Measurements from ENCODE around the gene EXOC3L1.
A peak's percentile ranks its signal among the peaks of the same experiment; 100 is the strongest.

Gene EXOC3L1, protein sequence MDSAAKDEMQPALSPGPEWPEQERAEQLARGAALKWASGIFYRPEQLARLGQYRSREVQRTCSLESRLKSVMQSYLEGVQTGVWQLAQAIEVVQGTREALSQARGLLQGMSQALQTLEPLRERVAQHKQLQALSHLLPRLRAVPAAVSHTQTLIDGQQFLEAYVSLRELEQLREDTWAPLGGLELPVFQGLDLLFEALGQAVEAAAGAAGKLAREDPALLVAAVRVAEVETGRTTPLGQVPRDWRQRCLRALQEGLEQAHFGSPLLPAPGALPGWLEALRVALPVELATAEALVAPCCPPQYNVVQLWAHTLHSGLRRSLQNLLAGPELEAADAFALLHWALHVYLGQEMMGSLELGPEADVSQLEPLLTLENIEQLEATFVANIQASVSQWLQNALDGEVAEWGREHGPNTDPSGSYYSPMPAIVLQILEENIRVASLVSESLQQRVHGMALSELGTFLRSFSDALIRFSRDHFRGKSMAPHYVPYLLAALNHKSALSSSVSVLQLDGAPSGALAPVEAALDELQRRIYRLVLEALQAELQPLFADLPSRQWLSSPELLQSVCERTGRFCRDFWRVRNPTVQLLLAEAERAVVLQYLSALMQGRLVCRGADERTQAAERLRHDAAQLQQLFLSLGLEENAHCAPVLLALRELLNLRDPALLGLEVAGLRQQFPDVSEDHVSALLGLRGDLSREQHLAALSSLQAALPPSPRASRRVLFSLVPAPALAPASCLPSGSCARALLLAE

DNA sequence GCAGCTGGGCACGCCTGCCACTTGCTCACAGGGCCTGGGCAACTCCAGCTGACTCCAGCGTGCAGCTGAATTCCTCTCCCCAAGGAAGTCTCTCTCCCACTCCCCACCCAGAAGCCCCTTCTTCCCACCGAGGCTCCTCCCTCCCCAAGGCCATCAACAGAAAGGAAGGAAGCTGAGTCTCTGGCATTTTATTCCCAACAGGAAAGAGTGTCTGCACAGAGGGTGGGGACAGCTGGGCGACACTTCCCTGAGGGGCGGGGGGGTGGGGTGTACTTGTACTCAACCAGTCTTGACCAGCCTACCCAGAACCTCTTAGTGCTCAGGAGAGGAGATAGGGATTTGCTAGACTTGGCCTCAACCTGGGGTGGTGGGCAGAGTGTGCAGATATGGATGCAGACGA lies at the start of gene EXOC3L1:
Gene EXOC3L1, minus strand, starts transcription at position 96 of the 400 bp plus-strand sequence. CDS start 460 bp downstream, outside the sequence.
- no peak for DNase-seq

DNA sequence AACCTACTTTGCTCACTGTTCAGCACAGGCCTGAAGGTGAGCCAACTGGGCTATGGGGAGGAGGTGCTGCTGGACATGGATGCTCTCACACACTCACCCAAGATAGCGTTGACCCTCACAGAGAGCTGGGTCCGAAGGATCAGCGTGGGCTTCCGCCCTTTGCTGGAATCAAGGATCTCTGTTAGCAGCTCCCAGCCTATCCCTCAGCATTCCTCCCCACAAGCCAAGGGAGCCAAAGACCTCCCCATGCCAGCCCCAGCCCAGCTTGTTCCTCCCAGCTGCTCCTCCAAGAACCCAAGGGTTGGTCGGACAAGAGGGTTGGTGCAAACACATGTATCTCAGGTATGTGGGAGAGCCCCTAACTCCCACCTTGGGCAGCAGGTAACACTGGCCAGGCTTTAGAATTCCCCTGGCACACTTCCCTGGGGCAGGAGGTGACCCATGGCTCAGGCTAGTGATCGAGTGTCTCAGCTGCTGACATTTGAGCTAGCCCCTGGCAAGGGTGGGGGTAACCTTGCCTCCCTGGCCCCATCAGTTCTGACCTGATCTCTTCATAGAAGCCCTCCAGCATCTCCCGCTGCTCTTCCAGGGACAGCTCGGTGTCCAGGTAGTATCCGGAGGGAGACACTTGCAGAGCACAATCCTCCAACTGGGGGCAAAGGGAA lies 49.0 kb upstream of the EXOC3L1 start:
- DNase-seq = no peak

DNA sequence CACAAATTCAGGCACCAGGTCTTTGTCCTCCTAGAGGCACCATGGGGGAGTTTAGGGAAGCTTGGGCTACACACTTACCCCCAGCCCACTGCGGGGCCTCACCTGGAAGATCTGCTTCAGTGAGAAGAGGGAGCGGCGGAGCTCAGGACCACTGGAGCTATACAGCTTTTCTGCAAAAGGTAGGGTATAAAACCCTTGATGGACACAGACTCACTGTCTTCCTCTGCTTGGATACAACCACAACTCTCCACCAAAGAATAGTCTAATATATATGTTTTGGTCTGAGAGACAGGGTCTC lies 48.3 kb upstream of the EXOC3L1 start:
- DNase-seq = no peak

DNA sequence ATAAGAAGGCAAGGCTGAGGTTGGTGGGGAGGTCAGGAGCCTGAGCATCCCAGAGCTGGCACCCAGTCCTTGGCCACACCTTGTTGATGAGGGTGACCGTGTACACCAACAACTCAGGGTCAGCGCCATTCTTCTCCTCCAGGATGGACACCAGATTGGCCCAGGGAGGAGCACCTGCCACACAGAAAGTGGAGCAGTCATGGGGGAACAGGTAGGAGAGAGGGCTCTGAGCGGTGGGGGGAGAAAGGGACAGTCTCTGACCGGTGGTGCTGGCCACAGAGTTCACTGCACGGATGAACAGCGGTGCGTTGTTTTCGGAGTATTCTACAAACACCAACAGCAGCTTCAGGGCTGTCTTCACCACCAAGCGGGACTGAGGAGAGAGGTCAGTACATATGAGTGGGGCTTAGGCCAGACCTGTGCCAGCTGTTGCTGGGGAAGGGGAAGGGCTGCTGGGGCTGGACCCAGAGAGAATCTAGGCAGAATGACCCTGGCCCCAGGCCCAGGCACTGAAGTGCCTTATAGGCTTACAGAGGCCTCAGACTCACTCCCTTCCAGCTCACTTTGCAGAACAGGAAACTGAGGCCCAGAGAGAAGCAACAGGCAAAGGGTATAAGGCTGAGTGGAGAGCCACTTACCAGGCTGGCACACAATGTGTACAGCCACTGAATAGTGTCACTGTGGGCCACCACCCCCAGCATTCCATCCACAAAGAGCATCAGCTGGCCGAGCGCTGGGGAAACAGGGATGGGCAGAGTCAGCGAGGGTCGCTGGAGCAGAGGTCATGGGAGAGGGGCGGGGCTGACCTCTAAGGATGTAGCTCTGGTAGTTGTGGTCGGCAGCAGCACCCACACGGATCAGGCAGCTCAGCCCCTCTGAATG lies 47.7 kb upstream of the EXOC3L1 start:
- DNase-seq = no peak

DNA sequence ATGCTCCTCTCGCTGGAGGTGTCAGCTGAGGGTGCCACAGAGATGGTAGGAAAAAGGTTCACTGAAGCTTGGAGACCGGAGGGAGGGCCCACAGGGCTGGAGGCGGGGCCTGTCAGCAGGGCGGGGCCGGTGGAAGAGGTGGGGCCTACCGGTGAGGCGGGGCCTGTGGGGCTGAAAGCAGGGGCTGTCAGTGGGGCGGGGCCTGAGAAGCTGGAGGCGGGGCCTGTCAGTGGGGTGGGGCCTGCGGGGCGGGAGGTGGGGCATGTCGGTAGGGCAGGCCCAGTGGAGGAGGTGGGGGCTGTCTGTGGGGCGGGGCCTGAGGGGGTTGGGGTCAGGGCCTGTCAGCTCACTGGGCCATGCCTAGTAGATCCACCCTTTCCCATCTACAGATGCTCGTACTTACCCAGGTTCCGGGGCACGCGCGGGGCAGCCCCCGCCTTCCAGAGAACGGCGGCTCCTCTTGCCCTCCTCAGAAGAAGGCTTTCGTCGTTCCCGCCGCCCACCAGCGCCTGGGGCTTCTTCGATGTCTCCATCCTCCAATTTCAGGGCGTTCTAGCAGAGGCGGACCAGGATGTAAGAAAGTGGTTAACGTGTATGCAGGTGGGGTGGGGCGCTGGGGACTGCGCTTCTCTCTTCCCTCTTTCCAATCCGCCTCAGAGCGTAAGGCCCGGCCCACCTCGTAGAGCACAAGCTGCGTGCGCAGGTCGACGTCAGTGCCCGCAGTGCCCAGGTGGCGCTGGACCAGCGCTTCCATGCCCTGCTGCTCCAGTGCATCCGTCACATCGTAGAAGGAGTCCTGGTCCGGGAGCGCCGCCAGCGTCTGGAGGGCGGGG lies 46.8 kb upstream of the EXOC3L1 start:
- DNase-seq = peak; percentile 26 to 75 (median 57)

DNA sequence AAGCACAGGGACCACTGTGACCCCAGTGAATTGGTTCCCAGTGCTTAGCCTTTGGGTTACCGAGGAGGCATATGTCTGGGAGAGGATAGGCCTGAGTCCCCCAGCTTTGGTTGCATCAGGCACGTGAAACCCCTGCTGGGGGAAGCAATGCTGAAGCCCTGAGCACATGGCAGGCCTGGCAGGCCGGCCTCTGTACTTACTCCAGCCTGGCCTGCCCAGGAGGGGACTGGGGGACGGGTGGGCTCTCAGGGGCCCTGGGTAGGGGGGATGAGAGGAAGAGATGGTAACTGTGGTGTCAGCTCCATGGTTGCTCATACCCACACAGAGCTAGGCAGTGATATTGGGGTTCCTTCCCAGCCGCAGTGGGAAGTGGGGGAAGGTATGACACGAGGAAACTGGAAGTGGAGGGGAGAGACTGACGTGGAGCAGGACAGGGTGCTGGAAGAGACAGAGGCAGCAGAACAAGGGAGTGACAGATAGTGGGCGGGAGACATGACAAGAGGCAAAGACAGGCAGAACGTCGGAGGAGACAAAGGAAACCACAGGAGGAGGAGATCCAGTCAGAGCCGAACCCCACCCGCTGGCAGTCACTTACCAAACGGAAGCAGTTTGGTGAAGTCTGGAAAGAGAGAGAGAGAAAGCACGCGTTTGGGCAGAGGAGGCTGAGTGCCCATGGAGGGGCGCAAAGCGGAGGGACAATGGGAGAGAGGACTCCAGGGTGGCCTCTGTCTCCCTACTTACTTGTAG lies 46.1 kb upstream of the EXOC3L1 start:
- peak in 4 of 6 experiments; percentile 7 to 62 (median 34) for DNase-seq

DNA sequence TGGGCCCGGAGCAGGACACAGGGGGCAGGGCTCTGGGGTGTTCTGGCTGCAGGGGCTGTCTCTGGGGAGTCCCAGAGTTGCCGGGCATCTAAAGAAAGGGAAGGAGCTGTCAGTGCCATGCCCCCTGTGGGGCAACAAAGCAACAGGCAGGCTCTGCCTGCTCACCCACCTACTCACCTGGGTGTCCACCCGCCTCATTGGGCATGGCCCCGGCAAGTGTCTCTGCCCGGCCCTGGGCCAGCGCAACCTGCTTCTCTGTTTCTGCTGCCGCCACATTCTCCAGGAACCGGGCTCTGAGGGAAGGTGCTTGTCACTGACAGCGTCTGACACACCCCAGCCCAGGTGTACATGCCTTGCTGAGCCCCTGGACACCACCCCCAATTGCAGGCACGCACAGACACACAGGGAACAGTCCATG lies 44.3 kb upstream of the EXOC3L1 start:
- no peak for DNase-seq

DNA sequence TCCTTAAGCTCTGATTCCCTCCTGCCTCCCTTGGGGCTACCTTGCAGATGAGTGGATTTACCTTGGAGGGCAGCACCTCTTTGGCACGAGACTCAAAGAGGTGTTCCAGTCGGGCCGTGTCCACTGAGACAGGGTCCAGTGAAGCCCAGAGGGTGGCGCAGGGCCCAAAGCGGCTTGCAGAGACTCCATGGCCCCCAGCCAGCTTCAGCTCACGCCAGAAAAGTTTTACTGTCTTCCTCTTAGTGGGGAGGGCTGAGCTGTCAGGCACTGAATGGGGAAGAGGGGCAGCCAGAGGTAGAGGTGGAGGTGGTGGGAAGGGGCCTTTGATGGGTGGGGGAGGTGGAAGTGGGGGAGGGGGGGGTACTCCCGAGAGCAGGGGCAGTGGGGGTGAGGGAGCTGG lies 43.7 kb upstream of the EXOC3L1 start:
- no peak for DNase-seq

DNA sequence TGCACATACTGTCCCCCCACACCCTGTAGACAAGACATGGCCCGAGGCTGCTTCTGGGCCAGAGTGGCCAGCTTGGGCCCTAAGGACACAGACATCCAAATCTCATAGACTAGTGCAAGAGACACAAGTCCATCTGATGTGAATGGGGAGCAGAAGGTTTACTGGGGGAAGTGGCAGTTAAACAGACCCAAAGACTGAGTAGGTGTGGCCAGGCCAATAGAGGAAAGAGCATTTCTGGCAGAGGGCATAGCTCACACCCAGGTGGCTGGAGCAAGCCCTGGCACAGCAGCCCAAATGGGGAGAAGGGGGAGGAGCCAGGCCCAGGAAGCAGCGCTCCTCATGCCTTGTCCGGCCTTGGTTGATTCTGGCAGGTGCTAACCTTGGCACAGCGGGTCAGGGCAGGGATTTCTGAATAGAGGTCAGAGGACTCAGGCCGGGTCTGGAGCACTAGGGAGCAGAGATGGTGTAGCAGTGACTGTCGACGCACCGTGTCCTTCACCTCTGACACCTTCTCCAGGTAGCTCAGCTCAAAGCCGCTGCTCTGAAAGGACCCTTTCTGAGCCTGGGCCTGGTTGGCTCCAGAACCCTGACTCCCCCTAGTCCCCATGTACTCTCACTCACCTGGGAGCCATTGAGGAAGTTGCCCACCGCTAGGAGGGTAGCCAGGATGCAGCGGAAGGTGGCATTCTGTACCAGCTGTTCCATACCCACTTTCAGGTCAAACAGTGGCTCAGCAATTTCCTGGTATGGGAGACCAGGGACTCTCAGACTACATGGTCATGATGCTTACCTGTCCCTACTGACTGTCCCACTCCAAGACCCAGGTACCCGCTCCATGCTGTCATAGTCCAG lies 41.1 kb upstream of the EXOC3L1 start:
- DNase-seq = no peak

DNA sequence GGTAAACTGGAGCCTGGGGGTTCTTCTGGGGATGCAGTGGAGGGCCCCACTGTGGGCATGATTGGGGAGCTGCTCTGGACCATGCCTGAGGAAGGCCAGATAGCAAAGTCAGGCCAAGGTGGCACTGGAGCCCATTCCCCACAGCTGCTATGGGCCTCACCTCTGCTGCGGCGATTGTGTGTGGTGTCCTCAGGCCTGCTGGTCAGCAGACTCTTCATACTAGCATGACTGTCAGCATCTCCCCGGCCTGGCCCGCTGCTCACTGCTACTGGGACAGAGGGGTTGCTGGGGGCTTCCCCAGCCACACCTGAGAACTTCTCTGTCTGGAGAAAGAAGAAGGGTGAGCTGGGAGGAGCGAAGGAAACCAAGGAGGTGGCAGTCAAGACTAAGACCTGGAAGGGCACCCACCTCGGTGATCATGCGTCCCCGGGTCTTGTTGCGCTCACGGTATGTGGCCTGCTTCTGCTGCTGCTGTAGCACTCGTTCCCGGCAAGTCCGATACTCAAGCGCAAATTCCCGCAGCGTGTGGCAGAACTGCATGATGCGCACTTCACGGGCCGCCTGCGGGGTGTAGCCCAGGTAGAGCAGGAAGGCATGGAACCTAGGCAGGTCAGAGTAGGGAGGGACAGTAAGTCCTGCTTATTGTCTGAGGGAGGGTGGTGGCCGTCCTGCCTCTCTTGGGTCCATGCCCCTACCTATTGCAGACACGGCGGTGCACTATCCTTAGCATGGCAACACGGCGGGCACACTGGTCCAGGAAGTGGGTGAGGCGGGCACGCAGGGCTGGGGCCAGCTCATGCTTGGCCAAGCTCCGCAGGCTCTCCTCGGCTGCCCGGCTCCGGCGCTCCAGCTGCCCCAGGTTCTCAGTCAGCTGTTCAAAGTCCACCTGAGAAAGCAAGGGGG lies 40.2 kb upstream of the EXOC3L1 start:
- no peak for DNase-seq

DNA sequence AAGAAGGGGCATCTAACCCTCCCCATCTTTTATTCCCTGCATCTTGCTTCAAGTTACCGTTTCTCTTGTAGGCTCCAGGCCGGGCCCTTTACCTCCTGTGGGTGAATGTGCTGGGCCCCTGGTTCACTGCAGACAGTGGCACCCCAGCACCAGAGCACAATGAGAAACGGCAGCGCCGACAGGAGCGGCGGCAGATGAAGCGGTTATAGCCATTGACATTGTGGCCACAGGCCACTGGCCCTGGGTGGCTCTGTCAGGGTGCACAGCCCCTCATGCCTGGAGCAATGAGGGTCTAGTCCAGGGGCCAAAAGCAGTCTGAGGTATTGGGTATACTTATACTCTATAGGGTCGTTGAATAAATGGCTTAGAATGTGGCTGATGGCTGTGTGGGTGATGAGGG lies 39.0 kb upstream of the EXOC3L1 start:
- no peak for DNase-seq

DNA sequence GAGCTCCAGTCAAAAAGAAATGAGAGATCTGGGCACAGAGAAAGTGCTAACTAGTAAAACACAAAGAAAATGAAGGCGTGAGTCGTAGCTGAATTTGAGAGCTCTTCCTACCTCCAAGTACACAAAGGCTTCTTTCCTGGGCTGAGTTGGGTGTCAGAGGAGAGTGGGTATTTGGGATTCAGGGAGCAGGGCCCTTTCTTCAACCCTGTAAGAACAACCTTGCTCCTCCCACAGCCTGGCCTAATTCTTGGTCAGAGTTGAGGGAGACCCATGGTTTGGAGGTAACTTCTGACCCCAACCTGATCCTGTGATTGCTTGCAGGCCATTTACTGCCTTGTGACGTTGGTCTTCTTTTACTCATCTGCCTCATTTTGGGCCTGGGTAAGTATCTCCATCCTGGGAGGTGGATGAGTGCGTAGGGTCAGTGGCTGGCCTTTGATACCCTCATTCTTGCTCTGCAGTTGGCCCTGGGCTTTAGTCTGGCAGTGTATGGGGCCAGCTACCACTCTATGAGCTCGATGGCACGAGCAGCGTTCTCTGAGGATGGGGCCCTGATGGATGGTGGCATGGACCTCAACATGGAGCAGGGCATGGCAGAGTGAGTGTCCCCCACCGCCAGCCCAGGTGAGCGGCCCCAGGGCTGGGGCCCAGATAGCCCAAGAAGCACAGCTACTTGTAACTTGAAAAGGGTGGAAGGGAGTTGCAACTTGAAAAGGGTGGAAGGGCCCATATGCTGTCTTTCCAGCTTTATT lies 38.3 kb upstream of the EXOC3L1 start:
- no peak for DNase-seq

DNA sequence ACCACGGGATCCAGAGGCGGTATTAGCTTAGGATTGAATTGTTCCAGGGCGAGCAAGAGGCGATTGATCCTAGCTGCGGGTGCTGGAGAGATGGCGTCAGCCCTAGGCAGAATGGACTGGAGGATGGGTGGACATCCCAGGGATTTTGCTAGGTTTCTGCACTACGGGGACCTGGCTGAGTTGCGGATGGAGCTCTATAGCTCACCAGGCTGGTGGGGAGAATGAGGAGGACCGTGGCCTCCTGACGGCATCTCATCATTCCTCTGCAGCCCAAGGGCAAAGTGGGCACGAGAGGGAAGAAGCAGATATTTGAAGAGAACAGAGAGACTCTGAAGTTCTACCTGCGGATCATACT lies 37.6 kb upstream of the EXOC3L1 start:
- no peak for DNase-seq

DNA sequence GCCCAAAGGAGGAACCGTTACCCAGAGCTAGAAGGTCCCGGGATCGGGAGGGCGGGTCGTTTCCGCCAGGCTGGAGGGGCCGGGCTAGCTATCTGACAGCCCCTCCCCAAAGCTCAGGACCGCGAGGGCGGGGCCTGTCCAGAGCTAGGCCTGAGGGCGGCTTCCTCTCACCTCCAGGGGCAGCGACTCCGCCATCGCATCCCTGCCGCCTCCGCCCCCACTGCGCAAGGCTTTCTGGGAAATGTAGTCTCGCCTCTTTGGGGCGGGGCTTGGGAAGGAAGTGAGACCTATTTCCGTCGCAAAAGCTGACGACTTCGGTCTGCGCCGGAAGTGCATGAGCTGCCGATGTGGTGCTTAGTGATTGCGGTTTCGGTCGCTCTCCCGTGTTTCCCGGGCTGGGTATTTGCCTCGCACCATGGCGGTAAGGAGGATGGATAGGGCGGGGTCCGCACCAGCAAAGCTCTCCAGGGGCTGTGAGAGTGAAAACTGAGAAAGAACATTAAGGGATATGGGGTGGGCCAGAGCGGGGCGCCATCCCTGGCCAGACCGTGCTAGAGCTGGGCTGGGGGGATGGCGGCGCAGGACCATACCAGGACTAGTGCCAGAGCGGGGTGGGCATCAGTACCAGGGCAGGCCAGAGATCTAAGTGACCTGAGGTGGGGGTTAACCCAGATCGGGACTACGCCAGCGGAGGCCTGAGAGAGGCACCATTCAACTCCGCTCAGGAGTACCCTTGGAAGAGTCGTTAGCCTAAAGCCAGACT lies 37.0 kb upstream of the EXOC3L1 start, which contains the start of gene TMEM208:
Gene TMEM208, plus strand, starts transcription at position 327 of the 763 bp plus-strand sequence. Its CDS starts 89 bp downstream, at position 416.
- peak; percentile 94 to 98 (median 96) for DNase-seq

DNA sequence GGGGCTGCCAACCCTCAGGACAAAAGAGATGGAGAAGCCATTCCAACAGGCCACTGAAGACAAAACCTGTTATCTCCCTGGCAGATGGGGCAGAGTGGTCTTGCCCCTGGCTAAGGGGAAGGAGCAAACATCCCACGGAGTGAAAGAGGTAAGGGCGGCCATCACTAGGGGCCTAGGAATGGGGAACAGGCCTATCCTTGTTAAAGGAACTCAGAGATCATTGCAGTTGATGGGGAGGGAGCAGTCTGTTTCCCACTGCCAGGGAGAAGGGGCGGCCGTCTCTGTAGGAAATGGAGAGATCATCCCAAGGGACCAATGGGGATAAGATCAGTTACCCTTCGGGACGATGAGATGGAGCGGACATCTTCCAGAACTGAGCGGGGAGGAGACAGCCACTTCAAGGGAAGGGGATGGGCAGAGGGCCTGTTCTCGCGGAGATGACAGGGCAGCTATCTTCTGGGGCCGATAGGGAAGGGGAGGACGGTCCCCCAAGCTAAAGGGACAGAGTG lies 36.4 kb upstream of the EXOC3L1 start:
- DNase-seq = no peak

DNA sequence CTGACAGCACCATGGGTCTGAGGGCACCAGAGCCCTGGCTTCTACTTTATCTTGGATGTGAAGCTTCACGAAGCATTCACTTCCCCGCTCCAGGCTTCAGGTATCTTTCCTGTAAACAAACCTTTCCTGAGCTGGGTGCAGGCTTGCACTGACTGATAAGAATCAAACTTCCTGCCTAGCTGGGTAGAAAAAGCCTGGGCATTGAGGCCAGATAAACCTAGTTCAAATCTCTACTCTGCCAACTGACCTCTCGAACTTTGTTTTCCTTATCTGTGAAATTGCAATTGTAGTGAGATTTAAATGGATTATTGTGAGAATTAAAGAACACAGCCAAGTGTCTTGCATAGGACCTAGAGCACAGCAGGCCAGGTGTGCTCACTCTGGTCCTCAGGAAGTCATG lies 34.1 kb upstream of the EXOC3L1 start:
- no peak for DNase-seq
